Measurements from ENCODE around the gene MYO18A. TPM values are rescaled to one million over a fixed set of nuclear protein-coding genes. Genes with fewer than 3 reads are reported as not detected.

MYO18A gene
- total and polyA plus RNA-seq, 9 donors, result 23.0 to 53.9 (median 31.7) TPM

GRCh38 chr17:29042026-29042678, 138.0 kb downstream of the MYO18A start:
- intact Hi-C loops (cut with DNase I), result no loop called here
- WGBS, 3 donors, result 75 to 82% (median 76%) methylated on average over 11 of the region's 11 CpGs
- H3K4me3 ChIP-seq, result no peak overlapping the region
- H3K4me1 ChIP-seq (ENCODE audit: insufficient read depth), result peaks cover 3% of the 10 kb centered on the region
- no peak for DNase-seq
- H3K36me3 ChIP-seq, result no peaks in the 10 kb centered on the region
- H3K27me3 ChIP-seq, result no peaks in the 10 kb centered on the region
- H3K27ac ChIP-seq, result no peak overlapping the region
- H3K9me3 ChIP-seq, result no peaks in the 10 kb centered on the region
- TF ChIP-seq, protein P1, sequence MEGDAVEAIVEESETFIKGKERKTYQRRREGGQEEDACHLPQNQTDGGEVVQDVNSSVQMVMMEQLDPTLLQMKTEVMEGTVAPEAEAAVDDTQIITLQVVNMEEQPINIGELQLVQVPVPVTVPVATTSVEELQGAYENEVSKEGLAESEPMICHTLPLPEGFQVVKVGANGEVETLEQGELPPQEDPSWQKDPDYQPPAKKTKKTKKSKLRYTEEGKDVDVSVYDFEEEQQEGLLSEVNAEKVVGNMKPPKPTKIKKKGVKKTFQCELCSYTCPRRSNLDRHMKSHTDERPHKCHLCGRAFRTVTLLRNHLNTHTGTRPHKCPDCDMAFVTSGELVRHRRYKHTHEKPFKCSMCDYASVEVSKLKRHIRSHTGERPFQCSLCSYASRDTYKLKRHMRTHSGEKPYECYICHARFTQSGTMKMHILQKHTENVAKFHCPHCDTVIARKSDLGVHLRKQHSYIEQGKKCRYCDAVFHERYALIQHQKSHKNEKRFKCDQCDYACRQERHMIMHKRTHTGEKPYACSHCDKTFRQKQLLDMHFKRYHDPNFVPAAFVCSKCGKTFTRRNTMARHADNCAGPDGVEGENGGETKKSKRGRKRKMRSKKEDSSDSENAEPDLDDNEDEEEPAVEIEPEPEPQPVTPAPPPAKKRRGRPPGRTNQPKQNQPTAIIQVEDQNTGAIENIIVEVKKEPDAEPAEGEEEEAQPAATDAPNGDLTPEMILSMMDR (IDR thresholded peaks at IDR 0.05), result no peak
- TF ChIP-seq EP300 (IDR thresholded peaks at IDR 0.05) (no peak), POLR2A (IDR thresholded peaks at IDR 0.05) (no peak)

DNA sequence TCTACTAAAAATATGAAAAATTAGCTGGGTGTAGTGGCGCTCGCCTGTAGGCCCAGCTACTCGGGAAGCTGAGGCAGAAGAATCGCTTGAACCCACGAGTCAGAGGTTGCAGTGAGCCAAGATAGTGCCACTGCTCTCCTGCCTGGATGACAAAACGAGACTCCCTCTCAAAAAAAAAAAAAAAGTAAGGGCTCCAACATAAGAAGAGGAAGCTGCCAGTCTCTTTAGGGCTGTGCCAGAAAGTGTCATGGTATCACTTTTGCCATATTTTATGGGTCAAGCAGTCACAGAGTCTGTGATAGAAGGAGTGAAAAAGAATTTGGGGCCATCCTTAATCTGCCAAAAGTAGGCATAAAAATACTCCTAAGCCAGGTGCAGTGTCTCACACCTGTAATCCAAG, 138.6 kb downstream of the MYO18A start:
- no peak for DNase-seq
- no peaks in the 10 kb centered on the region for H3K27me3 ChIP-seq
- 87 to 92% (median 92%) methylated on average over 6 of the region's 6 CpGs for WGBS, 3 donors
- H3K4me1 ChIP-seq (ENCODE audit: insufficient read depth), result peaks cover 3% of the 10 kb centered on the region
- no peak overlapping the region for H3K27ac ChIP-seq
- no peaks in the 10 kb centered on the region for H3K36me3 ChIP-seq
- no peak for TF ChIP-seq POLR2A (IDR thresholded peaks at IDR 0.05)
- H3K9me3 ChIP-seq, result no peaks in the 10 kb centered on the region
- H3K4me3 ChIP-seq, result no peak overlapping the region
- intact Hi-C loops (cut with DNase I), result no loop called here

GRCh38 chr17:29041091-29041490, 139.1 kb downstream of the MYO18A start:
- H3K4me1 ChIP-seq (ENCODE audit: insufficient read depth), result peaks cover 3% of the 10 kb centered on the region
- no peak overlapping the region for H3K4me3 ChIP-seq
- DNase-seq, result no peak
- no peak overlapping the region for H3K27ac ChIP-seq
- intact Hi-C loops (cut with DNase I), result no loop called here
- TF ChIP-seq, protein P1 (IDR thresholded peaks at IDR 0.05), result no peak
- TF ChIP-seq POLR2A (IDR thresholded peaks at IDR 0.05) (no peak), EP300 (IDR thresholded peaks at IDR 0.05) (no peak)
- 94 to 100% (median 95%) methylated on average over 2 of the region's 2 CpGs for WGBS, 3 donors
- H3K27me3 ChIP-seq, result no peaks in the 10 kb centered on the region
- no peaks in the 10 kb centered on the region for H3K9me3 ChIP-seq
- no peaks in the 10 kb centered on the region for H3K36me3 ChIP-seq

DNA sequence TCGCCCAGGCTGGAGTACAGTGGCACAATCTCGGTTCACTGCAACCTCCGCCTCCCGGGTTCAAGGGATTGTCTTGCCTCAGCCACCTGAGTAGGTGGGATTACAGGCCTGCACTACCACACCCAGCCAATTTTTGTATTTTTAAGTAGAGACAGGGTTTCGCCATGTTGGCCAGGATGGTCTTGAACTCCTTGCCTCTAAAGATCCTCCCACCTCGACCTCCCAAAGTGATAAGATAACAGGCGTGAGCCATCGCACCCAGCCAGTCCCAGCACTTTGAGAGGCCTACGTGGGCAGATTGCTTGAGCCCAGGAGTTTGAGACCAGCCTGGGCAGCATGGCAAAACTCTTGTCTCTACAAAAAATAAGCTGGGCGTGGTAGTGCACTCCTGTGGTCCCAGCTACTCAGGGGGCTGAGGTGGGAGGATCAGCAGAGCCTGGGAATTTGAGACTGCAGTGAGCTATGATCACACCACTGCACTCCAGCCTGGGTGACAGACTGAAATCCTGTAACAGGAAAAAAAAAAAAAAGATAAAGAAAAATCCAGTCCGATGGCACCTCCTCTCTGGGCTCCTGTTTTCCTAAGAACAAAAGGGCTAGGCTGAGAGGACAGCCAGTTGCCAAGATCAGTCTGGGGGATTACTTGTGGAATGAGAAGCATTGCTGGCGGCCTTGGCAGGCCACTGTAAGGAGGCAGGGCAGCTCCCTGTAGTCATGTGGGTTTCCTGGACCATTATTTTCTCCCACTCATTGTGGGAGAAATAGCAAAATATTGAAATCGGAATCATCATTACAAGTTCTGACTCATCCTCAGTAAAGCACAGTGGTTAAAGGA, 140.2 kb downstream of the MYO18A start:
- Histone ChIP-seq H3K27me3 (no peaks in the 10 kb centered on the region), H3K9me3 (no peaks in the 10 kb centered on the region), H3K36me3 (no peaks in the 10 kb centered on the region), H3K4me3 (no peak overlapping the region), H3K27ac (no peak overlapping the region), H3K4me1 (ENCODE audit: insufficient read depth) (peaks cover 3% of the 10 kb centered on the region)
- TF ChIP-seq POLR2A (IDR thresholded peaks at IDR 0.05) (no peak), EP300 (IDR thresholded peaks at IDR 0.05) (no peak)
- TF ChIP-seq, protein P1 (IDR thresholded peaks at IDR 0.05), result no peak
- intact Hi-C loops (cut with DNase I), result loop anchor here in 1 of 4 donors (2.0 kb wide), 1 partner anchor 21 kb away; no protein-coding TSS in a partner anchor
- DNase-seq, result peak in 1 of 5 donors; percentile 33
- WGBS, 3 donors, result 36 to 57% (median 42%) methylated on average over 13 of the region's 13 CpGs
